ENCODE data around the gene CARS2.
"Not testable (repeated sequence)": the region's sequence is repeated elsewhere in the genome, so short reads cannot be mapped to it uniquely, and the experiment has no call there.

Gene CARS2

DNA sequence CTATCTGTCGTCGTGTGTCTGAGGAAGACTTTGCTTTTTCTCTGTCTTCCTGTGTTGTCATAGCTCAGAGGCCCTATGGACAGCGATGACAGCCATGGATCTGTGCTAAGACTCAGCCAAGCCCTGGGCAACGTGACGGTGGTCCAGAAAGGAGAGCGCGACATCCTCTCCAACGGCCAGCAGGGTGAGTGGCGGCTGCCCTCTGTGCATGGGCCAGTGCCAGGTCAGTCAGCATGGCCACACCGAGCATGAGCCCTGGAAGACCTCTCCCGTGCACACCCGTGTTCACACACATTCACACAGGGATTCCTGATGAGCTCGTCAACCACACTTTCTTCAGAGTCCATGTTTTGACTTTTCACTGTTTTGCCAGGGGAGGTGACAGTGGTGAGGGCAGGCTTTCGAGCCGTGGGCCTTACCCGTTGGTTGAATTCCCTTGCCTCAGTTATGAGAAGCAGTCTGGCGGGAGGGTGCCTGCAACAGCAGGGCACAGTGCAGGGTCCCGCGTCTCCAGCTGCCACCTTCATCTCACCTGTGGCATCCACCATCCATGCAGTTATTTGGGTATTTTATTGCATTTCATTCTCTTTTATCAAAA is 70.4 kb downstream of the CARS2 start:
- DNase-seq: no peak

DNA sequence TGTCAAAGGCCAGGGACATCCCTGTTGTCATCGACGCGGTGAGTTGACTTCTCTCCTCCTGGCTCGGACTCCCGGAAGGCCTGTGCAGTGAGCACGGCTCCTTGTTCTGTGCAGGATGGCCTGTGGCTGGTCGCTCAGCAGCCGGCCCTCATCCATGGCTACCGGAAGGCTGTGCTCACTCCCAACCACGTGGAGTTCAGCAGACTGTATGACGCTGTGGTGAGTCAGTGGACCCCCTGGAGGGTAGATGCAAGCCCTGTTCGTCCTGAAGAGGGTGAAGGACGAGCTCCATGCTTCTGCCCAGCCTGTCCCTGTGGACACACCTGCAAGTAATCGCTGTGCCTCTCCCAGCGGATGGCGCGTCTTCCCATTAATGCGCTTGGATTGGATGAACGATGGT is 71.4 kb downstream of the CARS2 start:
- DNase-seq: no peak

DNA sequence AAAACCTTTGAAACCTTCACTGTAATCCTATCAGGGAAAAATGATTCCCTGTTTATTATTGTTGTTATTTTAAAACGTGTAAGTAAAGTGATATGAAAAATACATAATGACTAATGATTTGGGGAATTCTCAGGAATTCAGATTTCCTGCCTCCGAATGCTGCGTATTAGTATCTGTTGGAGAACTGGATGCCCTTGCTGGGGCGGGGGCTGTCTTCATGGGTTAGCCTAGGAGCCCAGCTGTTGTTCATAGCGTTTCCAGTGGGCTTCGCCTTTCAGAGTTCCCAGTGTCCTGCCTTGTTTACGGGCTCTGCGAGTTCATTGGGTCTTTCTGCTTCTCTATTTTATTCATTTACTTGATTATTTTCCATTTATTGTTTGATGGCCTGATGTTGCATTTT is 72.1 kb downstream of the CARS2 start:
- no peak for DNase-seq

DNA sequence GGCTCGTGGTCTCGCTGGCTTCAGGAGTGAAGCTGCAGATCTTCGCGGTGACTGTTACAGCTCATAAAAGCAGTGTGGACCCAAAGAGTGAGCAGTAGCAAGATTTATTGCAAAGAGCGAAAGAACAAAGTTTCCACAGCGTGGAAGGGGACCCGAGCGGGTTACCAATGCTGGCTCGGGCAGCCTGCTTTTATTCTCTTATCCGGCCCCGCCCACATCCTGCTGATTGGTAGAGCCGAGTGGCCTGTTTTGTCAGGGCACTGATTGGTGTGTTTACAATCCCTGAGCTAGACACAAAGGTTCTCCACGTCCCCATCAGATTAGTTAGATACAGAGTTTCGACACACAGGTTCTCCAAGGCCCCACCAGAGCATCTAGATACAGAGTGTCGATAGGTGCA is 73.7 kb downstream of the CARS2 start:
- DNase-seq: not testable (repeated sequence)

DNA sequence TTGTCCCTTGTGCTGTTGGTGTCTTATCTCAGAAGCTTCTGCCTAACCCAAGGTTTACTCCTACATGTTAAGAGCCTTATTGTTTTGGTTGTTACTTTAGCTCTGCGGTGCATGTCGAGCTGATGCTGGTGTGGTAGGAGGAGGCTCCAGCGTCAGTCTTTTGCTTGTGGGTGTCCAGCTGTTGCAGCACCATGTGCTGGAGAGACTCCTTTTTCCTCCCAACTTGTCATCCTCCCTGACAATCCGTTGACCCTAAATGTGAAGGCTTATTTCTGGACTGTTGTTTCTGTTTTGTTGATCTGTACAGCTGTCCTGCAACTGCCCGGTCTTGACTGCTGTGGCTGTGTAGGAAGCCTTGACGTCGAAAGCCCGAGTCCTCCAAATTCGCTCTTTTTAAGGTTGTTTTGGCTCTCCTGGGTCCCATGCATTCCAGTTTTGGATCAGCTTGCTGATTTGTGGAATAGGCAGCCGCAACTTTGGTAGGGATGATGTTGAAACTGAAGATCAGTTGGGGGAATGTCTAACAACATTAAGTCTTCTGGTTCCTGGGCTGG is 75.3 kb downstream of the CARS2 start:
- no peak for DNase-seq

DNA sequence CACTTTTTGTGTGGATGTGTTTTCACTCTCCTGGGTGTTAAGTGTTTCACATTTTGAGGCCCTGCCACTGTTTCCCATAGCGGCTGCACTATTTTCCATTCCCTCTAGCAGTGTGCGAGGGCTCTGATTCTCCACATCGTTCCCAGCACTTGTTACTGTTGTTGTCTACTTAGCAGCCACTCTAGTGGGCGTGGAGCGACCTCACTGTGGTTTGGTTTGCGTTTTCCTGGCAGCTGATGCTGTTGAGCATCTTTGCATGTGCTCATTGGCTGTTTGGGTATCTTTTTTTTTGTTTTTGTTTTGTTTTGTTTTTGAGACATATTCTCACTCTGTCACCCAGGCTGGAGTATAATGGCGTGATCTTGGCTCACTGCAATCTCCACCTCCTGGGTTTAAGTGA is 76.2 kb downstream of the CARS2 start:
- no peak for DNase-seq

DNA sequence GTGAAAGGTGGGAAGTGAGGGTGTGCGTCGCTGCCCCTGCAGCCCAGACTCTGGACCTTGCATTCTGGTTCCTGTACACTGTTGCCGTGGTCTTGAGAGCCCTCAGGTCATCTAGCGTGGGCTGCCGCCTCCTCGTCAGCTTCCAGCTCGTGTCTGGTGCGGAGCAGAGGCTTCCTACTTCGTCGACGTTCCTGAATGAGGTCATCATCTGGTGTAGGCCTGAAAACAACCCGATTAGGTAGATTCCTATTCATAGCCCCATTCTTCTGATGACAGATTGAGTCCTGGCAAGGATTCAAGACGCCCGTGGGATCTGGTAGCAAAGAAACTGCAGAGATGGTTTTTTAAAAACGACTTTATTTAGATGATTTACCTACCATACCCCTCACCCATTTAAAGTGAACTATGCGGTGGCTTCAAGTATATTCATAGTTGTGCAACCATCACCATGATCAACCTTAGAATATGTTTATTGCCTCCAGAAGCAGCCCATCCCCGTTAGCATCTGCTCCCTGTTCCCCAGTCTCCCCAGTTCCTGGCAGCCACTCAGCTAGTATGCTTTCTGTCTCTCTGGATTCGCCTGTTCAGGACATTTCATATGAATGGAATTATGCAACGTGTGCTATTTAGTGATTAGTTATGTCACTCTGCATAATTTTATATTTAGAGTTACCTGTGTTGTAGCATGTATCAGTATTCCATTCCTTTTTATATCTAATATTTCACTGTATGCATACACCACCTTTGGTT is 76.8 kb downstream of the CARS2 start:
- DNase-seq: no peak

DNA sequence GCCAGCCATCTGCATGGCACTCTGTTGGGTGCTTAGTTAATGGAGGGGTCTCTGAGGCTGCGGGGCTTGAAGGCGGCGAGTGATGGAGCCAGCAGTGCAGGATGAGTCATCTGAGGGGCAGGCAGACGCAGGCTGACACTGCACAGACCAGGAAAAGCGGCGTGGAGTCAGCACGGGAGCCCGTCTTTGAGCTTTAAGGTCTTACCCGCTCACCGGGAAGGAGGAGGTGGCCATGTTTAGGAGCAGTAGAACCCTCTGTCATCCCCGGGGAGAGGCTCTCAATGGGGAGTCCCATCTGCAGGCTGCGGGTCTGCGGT is 77.5 kb downstream of the CARS2 start:
- DNase-seq: no peak

DNA sequence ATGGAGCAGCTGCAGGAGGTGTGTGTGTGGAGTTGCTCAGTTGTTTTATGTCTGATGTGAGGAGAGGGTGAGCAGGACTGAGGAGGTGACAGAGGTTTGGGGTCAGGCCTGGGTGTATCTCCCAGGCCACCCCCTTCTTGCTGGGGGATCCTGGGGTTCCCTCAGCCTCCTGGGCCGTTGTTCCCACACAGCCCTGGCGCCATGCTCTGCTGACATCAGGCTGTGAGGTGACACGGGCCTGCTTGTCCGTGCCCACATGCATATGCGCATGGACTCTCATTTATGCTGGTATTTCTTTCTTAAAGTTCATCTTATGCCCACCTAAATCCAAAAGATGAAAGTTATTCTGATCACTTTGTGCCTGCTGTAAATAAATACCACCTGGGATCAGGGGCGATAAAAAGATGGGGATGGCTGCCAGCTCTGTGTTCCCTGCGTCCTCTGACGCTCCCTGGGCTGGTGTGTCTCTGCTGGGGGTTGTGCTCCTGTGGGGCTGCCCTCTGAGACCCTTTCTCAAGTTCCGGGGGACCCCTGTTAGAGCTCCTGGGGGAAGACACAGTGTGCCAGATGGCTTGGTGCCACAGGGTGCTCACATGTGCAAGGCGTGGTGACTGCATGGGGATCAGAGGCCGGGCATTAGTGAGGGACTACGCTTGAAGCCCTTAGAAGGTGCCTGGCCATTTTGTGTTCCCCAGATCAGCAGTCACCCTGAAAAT is 78.0 kb downstream of the CARS2 start:
- DNase-seq: no peak

DNA sequence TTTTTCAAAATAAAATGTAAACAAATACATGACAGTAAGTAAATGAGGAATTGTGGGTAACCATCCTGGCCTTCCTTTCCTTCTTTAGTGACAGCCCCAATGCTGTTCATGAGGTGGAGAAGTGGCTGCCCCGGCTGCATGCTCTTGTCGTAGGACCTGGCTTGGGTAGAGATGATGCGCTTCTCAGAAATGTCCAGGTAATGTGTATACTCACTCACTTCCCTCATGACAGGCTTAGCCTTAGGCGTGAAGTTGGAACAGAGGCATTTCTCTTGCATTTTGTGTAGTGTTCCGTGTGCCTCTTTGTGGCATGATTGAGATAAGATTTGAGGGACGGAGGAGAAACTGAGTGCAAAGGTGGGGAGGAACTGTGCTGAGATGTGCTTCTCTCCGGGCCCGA is 78.6 kb downstream of the CARS2 start:
- DNase-seq: no peak

DNA sequence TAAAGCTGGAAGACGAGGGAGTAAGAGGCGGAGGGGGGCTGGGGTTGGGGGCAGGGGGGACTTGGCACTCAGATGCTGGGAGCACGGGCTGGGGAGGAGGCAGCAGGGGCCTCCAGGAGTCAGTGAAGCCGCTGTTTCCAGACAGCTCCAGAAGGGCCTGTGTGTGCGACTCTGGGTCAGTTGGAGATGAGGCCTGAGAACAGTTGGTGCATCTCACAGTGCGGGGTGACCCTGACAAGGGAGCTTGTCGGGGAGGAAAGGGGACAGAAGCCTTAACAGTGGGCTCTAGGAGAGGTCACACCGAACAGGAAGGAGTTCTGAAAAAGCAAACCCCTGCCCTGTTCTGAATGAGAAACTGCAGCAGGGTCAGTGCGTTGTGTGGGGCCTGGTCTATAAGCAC is 79.4 kb downstream of the CARS2 start:
- no peak for DNase-seq

DNA sequence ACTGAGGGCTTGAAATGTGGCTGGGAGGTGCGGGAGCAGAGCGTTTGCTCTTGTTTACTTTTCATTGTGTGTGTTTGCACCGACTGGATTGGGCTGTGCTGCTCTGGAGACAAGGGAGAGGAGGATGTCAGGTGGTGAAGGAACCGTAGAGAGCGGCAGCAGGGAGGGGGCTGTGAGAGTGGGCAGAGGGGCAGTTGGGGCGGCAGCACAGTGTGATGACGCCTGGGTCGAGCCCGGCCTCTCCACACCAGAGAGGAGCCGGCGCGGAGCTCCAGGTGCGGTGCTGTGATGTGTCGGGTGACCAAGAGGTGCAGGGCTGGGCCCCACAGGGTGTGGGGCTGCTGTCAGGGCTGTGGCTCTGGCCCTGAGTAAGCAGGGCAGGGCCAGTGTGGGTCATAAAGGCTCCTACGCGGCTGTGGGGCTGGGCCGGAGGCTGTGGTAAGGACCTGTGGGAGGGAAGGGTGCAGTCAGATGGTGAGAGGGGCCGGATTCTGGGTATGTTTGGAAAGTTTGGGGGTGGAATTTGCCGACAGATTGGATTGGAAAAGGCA is 80.1 kb downstream of the CARS2 start:
- no peak for DNase-seq

DNA sequence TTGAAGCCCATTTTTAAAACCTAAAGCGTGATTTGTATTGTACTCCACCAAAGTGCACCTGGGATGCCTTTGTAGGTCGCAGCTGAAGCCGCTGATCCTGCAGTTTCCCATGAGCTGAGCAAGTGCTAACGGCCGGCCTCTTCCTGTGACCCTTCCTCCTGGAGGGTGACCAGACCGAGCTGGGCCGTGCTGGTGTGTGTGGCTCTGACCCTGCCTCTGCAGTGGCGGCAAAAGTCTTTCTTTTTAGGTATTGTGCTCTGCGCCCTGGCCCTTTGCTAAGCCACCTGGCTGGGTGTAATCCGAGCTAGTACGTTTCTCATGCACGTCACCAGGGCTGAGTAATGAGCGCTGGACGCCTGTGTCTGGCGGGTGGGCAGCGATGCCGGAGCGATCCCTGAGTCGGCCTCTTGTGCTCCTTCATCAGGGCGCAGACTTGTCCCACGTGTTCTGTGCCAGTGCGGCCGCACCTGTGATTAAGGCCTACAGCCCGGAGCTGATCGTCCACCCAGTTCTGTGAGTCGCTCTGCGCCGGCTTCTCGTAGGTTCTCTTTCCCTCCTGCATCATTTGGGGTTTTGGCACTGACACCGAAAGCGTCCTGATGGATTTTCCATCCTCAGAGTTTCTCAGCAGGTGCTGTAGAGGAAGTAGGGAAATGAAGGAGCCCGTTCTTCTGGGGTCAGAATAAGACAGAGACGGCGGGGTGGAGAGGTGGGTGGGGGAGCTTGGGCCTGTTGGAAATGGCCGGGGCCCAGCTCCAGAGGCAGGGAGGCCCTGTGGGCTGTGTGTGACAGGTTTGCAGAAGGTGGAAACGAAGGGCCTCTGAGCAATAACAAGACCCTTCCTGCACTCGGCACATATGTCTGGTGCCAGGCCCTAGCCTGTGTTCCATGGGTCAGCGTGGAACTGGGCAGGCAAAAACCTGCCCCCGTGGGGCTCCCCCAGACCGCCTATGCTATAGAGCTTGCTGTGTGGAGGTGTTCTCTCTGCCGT is 80.9 kb downstream of the CARS2 start:
- DNase-seq: no peak

DNA sequence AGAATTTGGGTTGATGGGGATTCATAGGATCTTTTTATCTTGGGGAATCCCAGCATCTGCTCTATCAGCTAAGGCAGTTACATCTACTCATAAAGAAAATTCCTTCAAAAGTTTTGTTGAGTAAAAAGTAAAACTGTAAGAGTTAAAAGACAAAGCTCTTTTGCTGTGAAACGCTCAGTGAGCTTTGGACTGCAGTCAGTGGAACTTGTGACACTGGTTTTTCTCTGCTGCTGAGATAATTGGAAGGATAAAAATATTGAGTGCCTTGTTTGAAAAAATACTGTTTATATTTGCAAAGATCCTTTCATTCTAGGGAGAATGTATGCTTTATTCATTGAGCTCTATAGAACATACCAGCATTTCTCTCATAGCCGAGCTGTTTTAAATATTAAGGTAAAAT is 85.3 kb downstream of the CARS2 start:
- DNase-seq: no peak

DNA sequence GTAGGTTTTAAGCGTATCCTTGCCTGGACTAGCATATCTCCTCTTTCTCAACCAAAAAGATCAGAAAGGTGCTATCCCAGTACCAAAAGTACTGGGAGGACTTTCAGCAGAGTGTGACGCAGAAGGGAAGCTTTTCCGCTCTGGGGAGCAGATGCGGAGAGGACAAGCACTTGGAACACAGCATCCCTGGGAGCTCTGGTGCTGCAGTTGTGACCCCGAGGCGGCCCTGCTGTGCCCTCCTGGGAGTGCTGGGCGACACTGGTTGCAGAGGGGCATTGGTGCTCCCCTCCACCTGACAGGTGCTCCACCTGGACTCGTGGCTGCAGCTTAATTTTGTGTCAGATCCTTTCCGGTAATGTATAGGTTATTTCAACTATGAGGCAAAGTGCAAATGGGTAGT is 87.1 kb downstream of the CARS2 start:
- no peak for DNase-seq

DNA sequence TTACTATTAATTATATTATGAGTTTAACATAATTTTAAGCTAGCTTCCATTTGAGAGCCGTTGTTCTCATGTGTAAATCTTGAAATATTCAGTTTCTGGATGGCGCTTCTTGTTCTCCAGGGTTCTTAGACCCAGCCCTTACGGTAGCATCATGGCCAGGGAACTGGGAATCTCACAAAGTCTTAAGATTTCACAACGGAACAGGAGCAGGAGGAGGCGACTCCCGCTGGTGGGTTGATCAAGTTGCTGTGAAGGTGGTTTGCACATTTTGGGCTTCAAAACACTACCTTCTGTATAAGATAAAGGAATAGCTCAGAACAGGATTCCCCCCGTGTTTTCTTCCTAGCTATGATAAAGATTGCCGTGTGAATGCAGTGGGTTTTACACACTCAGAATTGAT is 87.7 kb downstream of the CARS2 start:
- DNase-seq: no peak

DNA sequence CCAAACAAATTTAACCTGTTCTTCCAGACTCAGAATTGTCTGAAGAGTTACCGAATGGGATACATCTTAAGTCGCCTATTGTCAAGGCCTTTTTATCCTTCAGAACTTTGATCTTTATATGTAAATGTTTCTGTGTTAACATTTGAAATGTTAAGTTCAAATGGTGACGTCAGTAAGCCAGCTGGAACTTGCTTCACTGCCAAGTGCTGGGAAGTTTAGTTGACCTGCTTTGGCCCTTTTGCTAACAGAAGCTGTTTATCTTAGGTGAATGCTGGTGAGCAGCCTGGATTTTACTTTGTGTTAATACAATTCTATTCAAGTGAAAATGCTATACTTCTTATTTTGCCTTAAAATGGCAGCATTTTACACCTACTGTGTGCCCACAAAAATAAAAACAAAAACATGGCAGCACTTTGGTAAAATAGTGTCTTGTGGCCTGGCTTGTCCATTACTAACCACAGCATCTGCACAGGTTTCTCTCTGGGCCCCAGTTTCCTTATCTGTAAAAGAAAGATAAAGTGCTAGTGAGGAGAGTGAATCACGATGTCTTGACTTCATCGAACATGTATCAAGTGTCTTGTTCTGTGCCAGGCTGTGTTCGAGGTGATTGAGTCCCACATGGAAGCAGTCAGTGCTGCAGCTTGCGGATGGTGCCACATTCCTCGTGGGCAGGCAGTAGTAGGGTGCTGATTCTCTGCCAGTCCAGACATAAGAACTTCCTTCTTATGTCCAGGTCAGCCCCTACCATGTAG is 88.4 kb downstream of the CARS2 start:
- DNase-seq: no peak

DNA sequence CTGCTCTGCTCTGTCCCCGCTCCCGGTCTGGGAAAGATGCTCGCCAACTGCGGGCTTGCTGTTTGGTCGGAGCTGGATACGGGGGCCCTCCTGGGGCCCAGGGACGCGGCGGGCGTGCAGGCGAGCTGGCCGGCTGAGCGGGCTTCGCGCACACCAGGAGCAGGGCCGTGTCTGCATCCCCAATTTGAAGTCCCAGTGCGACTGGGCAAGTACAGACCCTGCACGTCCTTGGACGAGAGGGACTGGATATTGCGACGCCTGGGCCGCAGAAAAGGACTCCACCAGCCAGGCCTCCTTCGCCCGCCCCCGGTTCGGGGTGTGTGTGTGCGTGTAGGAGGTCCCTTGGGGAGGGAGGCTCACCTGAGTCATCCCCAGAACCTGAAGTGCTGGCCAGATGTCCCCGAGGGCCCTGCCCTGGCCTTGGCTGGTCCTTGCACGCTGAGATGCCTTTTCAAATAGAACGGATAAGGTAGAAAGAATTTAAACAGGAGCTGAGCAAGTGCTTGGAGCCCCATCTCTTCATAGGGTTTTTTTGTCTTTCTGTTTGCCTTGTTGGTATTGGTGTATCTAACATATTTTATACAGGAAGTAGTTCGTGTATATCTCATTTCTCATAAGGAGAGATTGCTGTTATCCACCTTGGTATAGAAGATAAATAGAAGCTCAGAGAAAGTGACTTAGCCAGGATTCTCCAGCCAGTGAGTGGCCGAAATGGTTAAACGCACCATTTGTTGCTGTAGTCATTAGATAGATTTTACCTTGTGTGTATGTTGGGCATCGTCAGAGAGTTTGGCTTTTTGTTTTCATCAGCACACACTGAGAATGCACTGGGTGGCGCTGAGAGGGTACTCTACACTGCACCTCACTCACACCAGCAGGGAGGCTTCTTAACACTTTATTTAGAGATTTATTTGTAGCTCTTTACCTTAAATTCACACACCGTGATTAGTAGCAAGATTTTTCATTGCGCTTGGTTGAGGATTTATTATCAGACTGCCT is 89.5 kb downstream of the CARS2 start:
- DNase-seq: no peak

DNA sequence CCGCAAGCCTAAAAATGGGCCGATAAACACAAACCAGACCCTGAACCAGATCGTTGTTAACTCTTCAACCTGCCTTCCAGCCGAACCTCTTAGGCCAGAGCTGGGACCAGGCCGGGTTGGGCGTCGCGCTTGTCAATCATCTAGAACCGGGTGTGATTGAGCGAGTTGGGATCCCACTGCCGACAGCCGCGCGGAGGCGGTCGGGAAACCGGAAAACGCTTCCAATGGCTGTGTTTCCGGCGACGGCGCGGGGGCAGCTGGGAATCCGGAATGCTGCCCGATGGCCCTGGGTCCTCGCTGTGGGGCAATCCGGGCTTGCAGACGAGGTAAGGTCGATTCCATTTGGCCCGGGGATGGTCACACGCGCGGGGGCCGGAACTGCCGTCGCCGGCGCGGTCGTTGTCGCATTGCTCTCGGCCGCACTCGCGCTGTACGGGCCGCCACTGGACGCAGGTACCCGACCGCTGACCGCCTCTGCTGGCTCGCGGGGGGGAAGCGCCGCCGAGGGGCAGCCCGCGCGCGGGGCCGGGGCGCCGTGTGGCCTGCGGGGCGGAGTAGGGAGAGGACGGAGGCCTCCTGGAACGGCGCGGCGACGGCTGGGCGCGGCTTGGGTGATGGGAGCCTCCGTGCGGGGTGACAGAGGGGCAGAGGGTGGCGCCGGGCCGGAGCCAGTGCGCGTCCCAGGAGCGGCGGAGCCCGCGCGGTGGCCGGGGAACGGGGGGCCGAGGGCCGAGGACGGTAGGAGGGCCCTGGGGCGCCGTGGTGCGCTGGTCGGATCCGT is 90.4 kb downstream of the CARS2 start, which contains the start of gene NAXD:
NAXD (plus strand) TSS at position 224 of the 781 bp plus-strand sequence; CDS start at position 281, 57 bp downstream.
- peak; percentile 94 for DNase-seq

DNA sequence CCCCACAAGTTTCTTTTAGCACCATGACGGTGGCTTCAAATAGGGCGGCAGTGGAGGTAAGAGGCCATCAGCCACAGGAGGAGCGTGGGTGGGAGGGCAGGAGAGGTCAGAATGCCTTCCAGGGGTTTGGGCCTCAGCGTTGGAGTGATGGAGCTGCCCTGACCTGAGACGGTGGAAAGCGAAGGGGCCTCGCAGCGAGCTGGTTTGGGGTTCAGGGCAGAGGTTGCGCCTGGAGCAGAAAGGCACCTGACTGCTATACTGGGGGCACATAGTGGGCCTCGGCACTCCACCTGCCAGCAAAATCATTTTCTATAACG is 91.0 kb downstream of the CARS2 start:
- DNase-seq: no peak
